ENCODE measurements around the gene OR2Z1. TPM values are rescaled to one million over a fixed set of nuclear protein-coding genes. Genes with fewer than 3 reads are reported as not detected.

OR2Z1 gene
- not detected for total RNA-seq

GRCh38 chr19:8721334-8721733 is at the start of gene OR2Z1:
Gene OR2Z1 (plus strand): TSS chr19:8721634. CDS start chr19:8731029, 9,395 bp downstream.
- Histone ChIP-seq H3K9me3 (no peaks in the 10 kb centered on the region), H3K4me3 (replicated peaks in 1 of 3) (no peak within 1 kb of the TSS), H3K4me1 (no peaks in the 10 kb centered on the region), H3K27me3 (no peaks in the 10 kb centered on the region), H3K27ac (no peak within 1 kb of the TSS), H3K36me3 (no peaks in the 10 kb centered on the region)
- no peak for TF ChIP-seq POLR2A (IDR thresholded peaks at IDR 0.05)
- TF ChIP-seq CTCF (IDR thresholded peaks at IDR 0.05) = no peak
- 63 to 67% methylated on average over 1 of the region's 1 CpG for WGBS, 2 donors
- intact Hi-C loops (cut with DNase I) = no loop called here
- no peak for DNase-seq

- DNase-seq = no peak
- H3K4me3 ChIP-seq (replicated peaks in 1 of 3) = no peak overlapping the region
- H3K4me1 ChIP-seq = no peaks in the 10 kb centered on the region
- H3K27ac ChIP-seq = no peak overlapping the region
- 88 to 93% methylated on average over 3 to 5 of the region's 6 CpGs for WGBS, 2 donors
- H3K36me3 ChIP-seq = no peaks in the 10 kb centered on the region
- TF ChIP-seq POLR2A (IDR thresholded peaks at IDR 0.05) = no peak
- TF ChIP-seq CTCF (IDR thresholded peaks at IDR 0.05) = no peak
- H3K27me3 ChIP-seq = no peaks in the 10 kb centered on the region
- intact Hi-C loops (cut with DNase I) = no loop called here
- H3K9me3 ChIP-seq = no peaks in the 10 kb centered on the region
These were observed 48.0 kb upstream of the OR2Z1 start for GRCh38 chr19:8673276-8673891.

GRCh38 chr19:8675066-8675465 is 46.4 kb upstream of the OR2Z1 start:
- DNase-seq = no peak
- TF ChIP-seq CTCF (IDR thresholded peaks at IDR 0.05) (no peak), POLR2A (IDR thresholded peaks at IDR 0.05) (no peak)
- H3K4me3 ChIP-seq (replicated peaks in 1 of 3) = no peak overlapping the region
- no peak overlapping the region for H3K27ac ChIP-seq
- H3K27me3 ChIP-seq = no peaks in the 10 kb centered on the region
- 84% methylated on average over 3 of the region's 3 CpGs for WGBS, 2 donors
- H3K4me1 ChIP-seq = no peaks in the 10 kb centered on the region
- no peaks in the 10 kb centered on the region for H3K36me3 ChIP-seq
- intact Hi-C loops (cut with DNase I) = no loop called here
- H3K9me3 ChIP-seq = no peaks in the 10 kb centered on the region

- TF ChIP-seq POLR2A (IDR thresholded peaks at IDR 0.05) (no peak), CTCF (IDR thresholded peaks at IDR 0.05) (no peak)
- no peaks in the 10 kb centered on the region for H3K27me3 ChIP-seq
- no peak for DNase-seq
- no peaks in the 10 kb centered on the region for H3K4me1 ChIP-seq
- H3K27ac ChIP-seq = no peak overlapping the region
- H3K36me3 ChIP-seq = no peaks in the 10 kb centered on the region
- intact Hi-C loops (cut with DNase I) = no loop called here
- H3K9me3 ChIP-seq = no peaks in the 10 kb centered on the region
- H3K4me3 ChIP-seq (replicated peaks in 1 of 3) = no peak overlapping the region
These were observed 43.1 kb upstream of the OR2Z1 start for GRCh38 chr19:8678244-8678807.

- H3K27me3 ChIP-seq = no peaks in the 10 kb centered on the region
These were observed 40.6 kb upstream of the OR2Z1 start for GRCh38 chr19:8680676-8681344.

More at GRCh38 chr19:8680676-8681344, 40.6 kb upstream of the OR2Z1 start:
- no peak for TF ChIP-seq POLR2A (IDR thresholded peaks at IDR 0.05)
- TF ChIP-seq CTCF (IDR thresholded peaks at IDR 0.05) = no peak
- Histone ChIP-seq H3K4me3 (replicated peaks in 1 of 3) (no peak overlapping the region), H3K36me3 (no peaks in the 10 kb centered on the region), H3K9me3 (no peaks in the 10 kb centered on the region), H3K27ac (no peak overlapping the region), H3K4me1 (no peaks in the 10 kb centered on the region)
- intact Hi-C loops (cut with DNase I) = no loop called here
- 75 to 76% methylated on average over 5 of the region's 5 CpGs for WGBS, 2 donors
- no peak for DNase-seq
